HL-60/S4 (cell line): ENCODE data around the gene SRGAP1.

Experiments used
- in situ Hi-C: fragments of 300-500 bp; cut with MboI; formaldehyde crosslinking; loops from 2 replicates; pipeline ENCODE4 v1.14.3; 2022; ENCODE audit warnings: low sequenced_read_pairs

SRGAP1 gene

GRCh38 chr12:63929426-63929825 lies 84.9 kb downstream of the SRGAP1 start:
- in situ Hi-C loops = no loop called here

GRCh38 chr12:63930971-63931370 lies 86.5 kb downstream of the SRGAP1 start:
- in situ Hi-C loops = no loop called here

- in situ Hi-C loops = no loop called here
These were observed 87.2 kb downstream of the SRGAP1 start for GRCh38 chr12:63931703-63932102.

GRCh38 chr12:63934936-63935335 lies 90.4 kb downstream of the SRGAP1 start:
- in situ Hi-C loops = no loop called here

- in situ Hi-C loops = no loop called here
These were observed 90.9 kb downstream of the SRGAP1 start for GRCh38 chr12:63935361-63935760.

- in situ Hi-C loops = no loop called here
These were observed 93.1 kb downstream of the SRGAP1 start for GRCh38 chr12:63937378-63938316.

GRCh38 chr12:63940310-63941005 lies 96.0 kb downstream of the SRGAP1 start:
- in situ Hi-C loops = no loop called here

- in situ Hi-C loops = no loop called here
These were observed 96.8 kb downstream of the SRGAP1 start for GRCh38 chr12:63941166-63941800.

- in situ Hi-C loops = no loop called here
These were observed 97.4 kb downstream of the SRGAP1 start for GRCh38 chr12:63941879-63942278.

GRCh38 chr12:63942464-63943241 lies 98.2 kb downstream of the SRGAP1 start:
- in situ Hi-C loops = no loop called here

- in situ Hi-C loops = no loop called here
These were observed 99.6 kb downstream of the SRGAP1 start for GRCh38 chr12:63944034-63944579.

- in situ Hi-C loops = no loop called here
These were observed 100.2 kb downstream of the SRGAP1 start for GRCh38 chr12:63944586-63945228.

- in situ Hi-C loops = no loop called here
These were observed 101.3 kb downstream of the SRGAP1 start for GRCh38 chr12:63945777-63946176.

GRCh38 chr12:63948211-63948610 lies 103.7 kb downstream of the SRGAP1 start:
- in situ Hi-C loops = no loop called here

- in situ Hi-C loops = no loop called here
These were observed 105.4 kb downstream of the SRGAP1 start for GRCh38 chr12:63949902-63950301.

- in situ Hi-C loops = no loop called here
These were observed 108.5 kb downstream of the SRGAP1 start for GRCh38 chr12:63952995-63953394.

GRCh38 chr12:63955831-63956666 lies 111.5 kb downstream of the SRGAP1 start:
- in situ Hi-C loops = no loop called here

- in situ Hi-C loops = no loop called here
These were observed 113.0 kb downstream of the SRGAP1 start for GRCh38 chr12:63957496-63957895.
